HEK293T (cell line): Measurements from ENCODE around the gene MGLL.

ENCODE experiments used
- HDGF ChIP-seq: fragments of 450-650 bp; IDR thresholded peaks from 2 replicates; pipeline ENCODE4 v1.6.1; 2017; ENCODE audit warnings: antibody characterized with exemption, borderline replicate concordance
- SP1 ChIP-seq: fragments of 450-650 bp; IDR thresholded peaks from 2 replicates; pipeline ENCODE4 v1.6.1; 2017
- SUZ12 ChIP-seq: fragments of 450-650 bp; IDR thresholded peaks from 2 replicates; pipeline ENCODE4 v1.6.1; 2016; ENCODE audit warnings: mild to moderate bottlenecking

- TF ChIP-seq SUZ12 (no peak), SP1 (no peak), HDGF (no peak)
These were observed 51.5 kb downstream of the MGLL start for GRCh38 chr3:127770671-127771355.
